Body of pancreas (tissue), 4 donors: ENCODE measurements around the gene RIC3. TPM values are rescaled to one million over a fixed set of nuclear protein-coding genes. Genes with fewer than 3 reads are reported as not detected.

ENCODE experiments used
- ATAC-seq: fragments of 150-250 bp; one replicate; pipeline ENCODE4 v1.9.1; 2016
- DNase-seq, 4 donors: peaks; one replicate each; pipeline ENCODE4 v3.0.0-alpha.2; 2019
- H3K27ac ChIP-seq, 4 donors: fragments of 200-600 bp; sonication (generic); 1 replicate in 3 of 4; 2 replicates in 1 of 4; pipeline versions ENCODE4 v1.5.1 to v1.6.1; 2016 to 2019; ENCODE audit warnings: mild to moderate bottlenecking in 1 of 4, mixed read lengths in 1 of 4, moderate library complexity in 1 of 4
- H3K27me3 ChIP-seq, 2 donors: fragments of 200-600 bp; sonication (generic); one replicate each; pipeline ENCODE4 v1.6.0; 2016; ENCODE audit warnings: mild to moderate bottlenecking in 1 of 2
- H3K36me3 ChIP-seq, 2 donors: fragments of 200-600 bp; sonication (generic); replicated peaks in 1 of 2; 2 replicates each; pipeline ENCODE4 v1.5.1; 2016; ENCODE audit warnings: low read depth in 2 of 2; ENCODE audit not compliant: insufficient read depth in 1 of 2
- H3K4me1 ChIP-seq: fragments of 200-600 bp; sonication (generic); one replicate; pipeline ENCODE4 v1.6.0; 2016
- H3K4me3 ChIP-seq, 2 donors: fragments of 200-600 bp; sonication (generic); 1 replicate in 1 of 2; 2 replicates in 1 of 2; pipeline ENCODE4 v1.5.1; 2016 to 2019
- H3K9me3 ChIP-seq, 3 donors: fragments of 200-600 bp; sonication (generic); 1 replicate in 2 of 3; 2 replicates in 1 of 3; pipeline ENCODE4 v1.5.1; 2016
- POLR2A ChIP-seq, 3 donors: fragments of 450-650 bp; IDR thresholded peaks; one replicate each; pipeline ENCODE4 v1.6.1; 2016; ENCODE audit warnings: antibody characterized with exemption in 3 of 3, mild to moderate bottlenecking in 2 of 3
- WGBS, 2 donors: methylation state at CpG; one replicate each; pipeline ENCODE4 v1.1.5; 2017; 5-methylcytosine and 5-hydroxymethylcytosine counted together
- intact Hi-C: fragments of 100-400 bp; cut with DNase I; formaldehyde crosslinking; loops from one replicate; pipeline ENCODE4 v1.15.1; 2023
- total RNA-seq, 2 donors: library from RNA; depleted of rRNA; stranded (reverse); fragments of >200 nt; gene quantifications; one replicate each; pipeline ENCODE4 v1.1.0, GENCODE V29; 2016
- TF ChIP-seq, protein P1 (sequence below), 7 experiments: fragments of 450-650 bp in 4 of 7; fragments of 200-600 bp in 3 of 7; sonication (generic) in 3 of 7; IDR thresholded peaks; one replicate each; pipeline ENCODE4 v1.5.1; 2016 to 2019; ENCODE audit warnings: antibody characterized with exemption in 7 of 7

RIC3 gene
- total RNA-seq, 2 donors from 2014 or later: 40.0 to 44.5 TPM

DNA sequence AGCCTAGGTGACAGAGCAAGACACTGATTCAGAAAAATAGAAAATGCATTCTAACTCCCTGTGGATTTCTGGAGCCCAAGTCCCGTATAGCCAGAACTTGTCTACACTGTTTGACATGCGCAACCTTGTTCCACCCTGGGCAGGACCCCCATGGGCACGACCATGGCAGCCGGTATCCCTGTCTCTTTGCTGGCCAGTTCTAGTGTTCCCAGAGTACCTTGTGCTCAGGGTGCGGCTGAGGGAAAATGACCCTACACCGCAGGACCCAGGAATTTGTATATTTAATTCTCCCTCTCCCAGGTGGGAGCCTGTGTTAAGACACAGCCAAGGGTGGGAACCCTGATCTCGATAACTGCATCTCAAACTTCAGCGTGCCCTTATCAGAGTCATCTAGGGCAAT is 36.7 kb upstream of the RIC3 start:
- Histone ChIP-seq H3K27ac (no peak overlapping the region), H3K27me3 (peaks cover 0 to 10% of the 10 kb centered on the region in 2 donors), H3K36me3 (no peaks in the 10 kb centered on the region), H3K4me3 (no peak overlapping the region), H3K4me1 (peaks cover 14% of the 10 kb centered on the region), H3K9me3 (no peaks in the 10 kb centered on the region)
- intact Hi-C loops: no loop called here
- 86 to 88% methylated on average over 8 of the region's 8 CpGs for WGBS, 2 donors
- DNase-seq (no peak), ATAC-seq (no peak)
- TF ChIP-seq, protein P1, sequence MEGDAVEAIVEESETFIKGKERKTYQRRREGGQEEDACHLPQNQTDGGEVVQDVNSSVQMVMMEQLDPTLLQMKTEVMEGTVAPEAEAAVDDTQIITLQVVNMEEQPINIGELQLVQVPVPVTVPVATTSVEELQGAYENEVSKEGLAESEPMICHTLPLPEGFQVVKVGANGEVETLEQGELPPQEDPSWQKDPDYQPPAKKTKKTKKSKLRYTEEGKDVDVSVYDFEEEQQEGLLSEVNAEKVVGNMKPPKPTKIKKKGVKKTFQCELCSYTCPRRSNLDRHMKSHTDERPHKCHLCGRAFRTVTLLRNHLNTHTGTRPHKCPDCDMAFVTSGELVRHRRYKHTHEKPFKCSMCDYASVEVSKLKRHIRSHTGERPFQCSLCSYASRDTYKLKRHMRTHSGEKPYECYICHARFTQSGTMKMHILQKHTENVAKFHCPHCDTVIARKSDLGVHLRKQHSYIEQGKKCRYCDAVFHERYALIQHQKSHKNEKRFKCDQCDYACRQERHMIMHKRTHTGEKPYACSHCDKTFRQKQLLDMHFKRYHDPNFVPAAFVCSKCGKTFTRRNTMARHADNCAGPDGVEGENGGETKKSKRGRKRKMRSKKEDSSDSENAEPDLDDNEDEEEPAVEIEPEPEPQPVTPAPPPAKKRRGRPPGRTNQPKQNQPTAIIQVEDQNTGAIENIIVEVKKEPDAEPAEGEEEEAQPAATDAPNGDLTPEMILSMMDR (IDR thresholded peaks at IDR 0.05): no peak
- TF ChIP-seq POLR2A (IDR thresholded peaks at IDR 0.05): no peak

DNA sequence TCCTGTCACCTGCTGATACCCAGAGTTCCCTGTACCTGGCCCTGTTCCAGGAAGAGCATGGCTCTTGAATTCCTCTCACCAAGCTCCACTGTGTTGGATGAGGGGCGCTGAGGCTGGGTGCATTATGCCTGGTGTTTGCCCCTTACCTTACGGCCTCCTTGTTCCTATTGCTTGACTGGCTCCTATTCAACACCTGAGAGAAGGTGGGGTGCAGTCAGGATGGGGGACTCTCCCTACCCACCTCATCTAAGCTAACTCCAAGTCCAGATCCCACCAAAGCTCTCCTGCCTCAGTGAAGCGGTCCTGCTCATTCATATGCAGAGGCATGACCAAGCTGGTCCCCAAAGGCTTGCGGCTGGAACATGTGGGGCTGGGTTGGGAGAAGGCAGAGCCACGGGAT is 35.8 kb upstream of the RIC3 start:
- WGBS, 2 donors: 53 to 60% methylated on average over 5 of the region's 5 CpGs

DNA sequence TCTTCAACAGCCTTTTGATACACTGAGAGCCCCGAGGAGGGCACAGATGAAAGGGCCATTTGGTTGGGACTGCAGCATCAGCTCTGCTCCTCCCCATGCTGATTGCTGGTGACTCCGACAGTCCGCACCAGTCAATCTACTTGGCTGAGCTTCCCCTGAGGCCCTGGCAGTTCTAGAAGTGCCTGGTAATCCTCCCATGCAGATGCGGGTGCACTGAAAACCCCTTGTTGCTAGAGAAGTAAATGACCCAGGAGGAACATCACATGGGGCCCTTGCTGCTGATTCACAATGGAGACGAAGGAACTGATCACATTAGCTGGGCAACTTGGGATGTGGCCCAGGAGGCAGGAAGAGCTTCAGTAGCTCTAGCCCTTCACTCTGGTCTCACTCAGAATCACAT is 35.2 kb upstream of the RIC3 start:
- H3K36me3 ChIP-seq: no peaks in the 10 kb centered on the region
- ATAC-seq (no peak), DNase-seq (no peak)
- no peak overlapping the region for H3K4me3 ChIP-seq
- intact Hi-C loops: no loop called here
- H3K4me1 ChIP-seq: peaks cover 14% of the 10 kb centered on the region
- TF ChIP-seq, protein P1 (IDR thresholded peaks at IDR 0.05): no peak
- TF ChIP-seq POLR2A (IDR thresholded peaks at IDR 0.05): no peak
- no peaks in the 10 kb centered on the region for H3K9me3 ChIP-seq
- H3K27ac ChIP-seq: no peak overlapping the region
- H3K27me3 ChIP-seq: peaks cover 0 to 10% of the 10 kb centered on the region in 2 donors
- 66 to 79% methylated on average over 4 to 5 of the region's 5 CpGs for WGBS, 2 donors

More for the DNA sequence above, 35.8 kb upstream of the RIC3 start:
- no peaks in the 10 kb centered on the region for H3K9me3 ChIP-seq
- intact Hi-C loops: no loop called here
- TF ChIP-seq, protein P1 (IDR thresholded peaks at IDR 0.05): no peak
- TF ChIP-seq POLR2A (IDR thresholded peaks at IDR 0.05): no peak
- H3K27ac ChIP-seq: no peak overlapping the region
- DNase-seq (no peak), ATAC-seq (no peak)
- peaks cover 0 to 10% of the 10 kb centered on the region in 2 donors for H3K27me3 ChIP-seq
- no peaks in the 10 kb centered on the region for H3K36me3 ChIP-seq
- no peak overlapping the region for H3K4me3 ChIP-seq
- H3K4me1 ChIP-seq: peaks cover 14% of the 10 kb centered on the region

DNA sequence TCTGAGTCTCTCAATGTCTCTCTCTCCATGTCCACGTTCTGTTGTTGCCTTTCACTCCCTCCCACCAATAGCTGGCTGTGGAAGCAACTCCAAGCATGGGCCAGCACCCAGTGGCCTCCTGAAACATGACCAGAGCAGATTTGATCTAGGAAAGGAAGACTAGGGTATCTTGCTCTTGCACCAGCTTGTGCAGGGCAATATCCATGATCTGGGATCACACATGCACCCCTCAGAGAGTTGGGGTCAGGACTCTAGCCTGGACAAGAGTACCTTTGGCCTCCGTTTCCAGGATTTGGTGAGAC is 34.5 kb upstream of the RIC3 start:
- 65 to 79% methylated on average over 1 to 2 of the region's 2 CpGs for WGBS, 2 donors
- Histone ChIP-seq H3K4me1 (peaks cover 14% of the 10 kb centered on the region), H3K9me3 (no peaks in the 10 kb centered on the region), H3K4me3 (no peak overlapping the region), H3K27me3 (peaks cover 0 to 10% of the 10 kb centered on the region in 2 donors), H3K36me3 (no peaks in the 10 kb centered on the region), H3K27ac (no peak overlapping the region)
- TF ChIP-seq, protein P1 (IDR thresholded peaks at IDR 0.05): no peak
- TF ChIP-seq POLR2A (IDR thresholded peaks at IDR 0.05): no peak
- intact Hi-C loops: no loop called here
- DNase-seq (no peak), ATAC-seq (no peak)

DNA sequence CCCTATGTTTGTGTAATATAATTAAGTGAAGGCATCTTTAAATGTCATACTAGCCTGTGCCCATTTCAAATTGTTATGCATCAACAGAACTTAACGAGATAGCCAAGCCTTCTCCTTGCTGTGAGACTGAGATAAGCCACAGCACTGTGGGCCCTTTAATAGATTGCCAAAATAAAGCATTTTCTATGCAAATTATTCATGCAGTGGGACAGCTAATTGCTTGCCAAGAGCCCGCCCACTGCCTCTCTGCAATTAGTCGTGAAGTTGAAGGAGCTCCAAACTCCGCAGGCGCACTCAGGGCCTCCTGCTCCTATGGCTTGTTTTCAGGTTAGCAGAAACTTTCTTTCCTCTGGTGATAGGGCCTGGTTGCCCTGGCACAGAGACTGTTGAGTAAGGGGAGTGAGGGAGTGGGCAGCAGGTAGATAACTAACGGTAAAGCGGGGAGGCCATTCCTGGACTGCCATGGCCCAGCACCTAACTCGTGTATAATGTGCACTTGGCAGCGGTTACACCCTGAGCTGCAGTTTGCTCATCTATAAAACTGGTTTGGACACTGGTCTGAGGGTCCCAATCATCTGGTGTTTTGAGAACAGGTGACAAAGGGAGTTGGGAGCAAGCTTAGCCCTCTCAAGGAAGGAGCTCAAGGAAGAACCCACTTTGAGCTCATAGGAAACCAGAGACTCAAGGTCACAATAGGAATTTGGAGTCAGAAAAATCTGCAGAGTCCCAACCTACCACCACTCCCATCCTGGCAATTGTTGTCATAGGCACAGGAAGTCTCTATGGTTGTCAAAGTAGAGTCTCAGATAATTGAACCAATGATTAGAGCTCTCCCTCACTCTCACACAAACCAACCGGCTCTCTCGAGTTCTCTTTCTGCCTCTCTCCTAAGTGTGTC is 33.9 kb upstream of the RIC3 start:
- H3K27ac ChIP-seq: no peak overlapping the region
- ATAC-seq (no peak), DNase-seq (no peak)
- no peaks in the 10 kb centered on the region for H3K36me3 ChIP-seq
- H3K27me3 ChIP-seq: peaks cover 0 to 7% of the 10 kb centered on the region in 2 donors
- intact Hi-C loops: no loop called here
- 69 to 83% methylated on average over 10 to 11 of the region's 11 CpGs for WGBS, 2 donors
- H3K4me3 ChIP-seq: no peak overlapping the region
- no peaks in the 10 kb centered on the region for H3K9me3 ChIP-seq
- TF ChIP-seq POLR2A (IDR thresholded peaks at IDR 0.05): no peak
- TF ChIP-seq, protein P1 (IDR thresholded peaks at IDR 0.05): no peak
- peaks cover 14% of the 10 kb centered on the region for H3K4me1 ChIP-seq
